GM12872 (cell line): Measurements from ENCODE around the gene ZSCAN9.

Source experiments
- CTCF ChIP-seq: IDR thresholded peaks from 3 replicates; pipeline ENCODE4 v1.5.1; 2011; ENCODE audit warnings: low read depth, mild to moderate bottlenecking, low read length, moderate library complexity; ENCODE audit not compliant: insufficient read depth

Gene ZSCAN9

GRCh38 chr6:28250747-28251146, 25.7 kb downstream of the ZSCAN9 start:
- TF ChIP-seq CTCF: no peak

- TF ChIP-seq CTCF: no peak
Observed at GRCh38 chr6:28251661-28252008, 26.6 kb downstream of the ZSCAN9 start.

- no peak for TF ChIP-seq CTCF
Observed at GRCh38 chr6:28252009-28252975, 27.2 kb downstream of the ZSCAN9 start, which contains the start of gene ZKSCAN4. TSS of gene ZKSCAN4 (minus strand) at chr6:28252269. CDS start at chr6:28251980, 289 bp downstream.

GRCh38 chr6:28254121-28254519, 29.0 kb downstream of the ZSCAN9 start:
- no peak for TF ChIP-seq CTCF

GRCh38 chr6:28257042-28257441, 32.0 kb downstream of the ZSCAN9 start:
- TF ChIP-seq CTCF: no peak

GRCh38 chr6:28258877-28259777, 34.1 kb downstream of the ZSCAN9 start, which contains the start of gene NKAPL:
TSS of gene NKAPL (plus strand) at chr6:28259297. CDS start at chr6:28259372, 75 bp downstream.
- TF ChIP-seq CTCF: no peak

- TF ChIP-seq CTCF: no peak
Observed at GRCh38 chr6:28263922-28264321, 38.8 kb downstream of the ZSCAN9 start.
